HG03175 (cell line): ENCODE measurements around the gene YEATS4.
"Not testable (repeated sequence)": the region's sequence is repeated elsewhere in the genome, so short reads cannot be mapped to it uniquely, and the experiment has no call there.

Source experiments
- ATAC-seq: cut with Tn5 transposase; IDR thresholded peaks from one replicate; pipeline ENCODE4 v1.9.1; 2021; ENCODE audit warnings: mild to moderate bottlenecking, moderate library complexity; ENCODE audit not compliant: unreplicated experiment

The YEATS4 gene

DNA sequence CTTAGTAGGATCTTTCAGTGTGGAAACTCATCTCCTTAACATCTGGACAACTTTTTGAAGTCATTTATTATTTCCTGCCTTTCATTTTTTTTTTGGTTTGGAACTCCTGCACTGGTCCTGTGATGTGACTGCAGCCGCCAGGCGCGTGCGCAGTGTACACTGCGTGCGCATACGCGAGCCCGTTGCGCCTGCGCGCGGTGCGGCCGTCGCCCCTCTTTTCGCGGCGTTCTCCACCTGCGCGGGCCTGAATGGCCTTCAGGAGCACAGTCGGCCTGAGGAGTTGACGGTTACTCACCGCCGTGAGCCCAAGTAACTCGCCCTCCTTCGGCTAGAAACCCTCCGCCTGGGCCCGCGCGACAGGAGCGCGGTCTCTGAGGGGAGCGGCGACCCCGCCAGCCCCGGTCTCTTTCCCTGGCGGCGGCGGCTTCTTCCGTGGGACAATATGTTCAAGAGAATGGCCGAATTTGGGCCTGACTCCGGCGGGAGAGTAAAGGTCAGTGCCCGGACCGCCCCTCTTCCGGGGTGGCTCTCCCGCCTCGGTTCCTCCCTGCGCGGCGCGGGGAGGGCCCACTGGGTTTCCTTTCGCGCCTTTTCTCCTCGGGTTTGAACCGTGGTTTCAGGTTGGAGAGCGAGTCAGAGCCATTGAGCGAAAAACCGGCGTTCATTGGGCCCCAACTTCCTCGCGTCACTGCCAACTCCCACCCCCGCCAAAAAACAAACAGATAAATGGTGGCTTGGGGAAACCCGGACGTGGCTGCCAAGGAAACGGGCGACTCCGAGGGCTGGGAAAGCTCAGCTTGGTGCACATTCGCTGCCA lies at the start of gene YEATS4:
TSS of gene YEATS4 (plus strand) at position 213 of the 817 bp plus-strand sequence. CDS start at position 443, 230 bp downstream.
- peak; percentile 87 for ATAC-seq

DNA sequence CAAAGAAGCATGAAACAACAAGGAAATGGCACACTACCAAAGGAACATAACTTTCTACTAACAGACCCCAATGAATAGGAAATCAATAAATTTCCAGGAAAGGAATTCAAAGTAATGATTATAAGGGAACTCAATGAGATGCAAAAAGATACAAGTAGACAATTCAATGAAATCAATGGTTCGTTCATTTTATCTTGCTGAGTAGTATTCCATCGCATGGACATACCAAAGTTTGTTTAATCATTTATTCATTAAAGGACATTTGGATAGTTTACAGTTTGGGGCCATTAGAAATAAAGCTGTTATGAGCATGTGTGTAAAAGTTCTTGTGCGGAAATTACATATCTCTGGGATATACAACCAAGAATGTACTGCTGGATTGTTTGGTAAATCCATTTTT lies 46.3 kb upstream of the YEATS4 start:
- no peak for ATAC-seq

DNA sequence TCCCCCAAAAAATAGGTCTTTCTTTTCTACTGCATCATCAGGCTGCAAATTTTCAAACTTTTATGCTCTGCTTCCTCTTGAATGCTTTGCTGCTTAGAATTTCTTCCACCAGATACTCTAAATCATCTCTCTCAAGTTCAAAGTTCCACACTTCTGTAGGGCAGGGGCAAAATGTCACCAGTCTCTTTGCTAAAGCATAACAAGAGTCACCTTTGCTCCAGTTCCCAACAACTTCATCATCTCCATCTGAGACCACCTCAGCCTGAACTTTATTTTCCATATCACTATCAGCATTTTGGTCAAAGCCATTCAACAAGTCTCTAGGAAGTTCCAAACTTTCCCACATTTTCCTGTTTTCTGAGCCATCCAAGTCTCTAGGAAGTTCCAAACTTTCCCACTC lies 42.8 kb upstream of the YEATS4 start:
- ATAC-seq = not testable (repeated sequence)

DNA sequence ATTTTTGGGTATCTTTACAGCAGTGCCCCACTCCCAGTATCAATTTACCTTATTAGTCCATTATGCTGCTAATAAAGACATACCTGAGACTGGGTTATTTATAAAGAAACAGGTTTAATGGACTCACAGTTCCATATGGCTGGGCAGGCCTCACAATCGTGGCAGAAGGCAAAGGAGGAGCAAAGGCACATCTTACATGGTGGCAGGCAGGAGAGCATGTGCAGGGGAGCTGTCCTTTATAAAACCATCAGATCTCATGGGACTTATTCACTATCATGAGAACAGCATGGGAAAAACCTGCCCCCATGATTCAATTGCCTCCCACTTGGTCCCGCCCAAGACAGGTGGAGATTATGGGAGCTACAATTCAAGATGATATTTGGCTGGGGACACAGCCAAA lies 42.3 kb upstream of the YEATS4 start:
- ATAC-seq = not testable (repeated sequence)

DNA sequence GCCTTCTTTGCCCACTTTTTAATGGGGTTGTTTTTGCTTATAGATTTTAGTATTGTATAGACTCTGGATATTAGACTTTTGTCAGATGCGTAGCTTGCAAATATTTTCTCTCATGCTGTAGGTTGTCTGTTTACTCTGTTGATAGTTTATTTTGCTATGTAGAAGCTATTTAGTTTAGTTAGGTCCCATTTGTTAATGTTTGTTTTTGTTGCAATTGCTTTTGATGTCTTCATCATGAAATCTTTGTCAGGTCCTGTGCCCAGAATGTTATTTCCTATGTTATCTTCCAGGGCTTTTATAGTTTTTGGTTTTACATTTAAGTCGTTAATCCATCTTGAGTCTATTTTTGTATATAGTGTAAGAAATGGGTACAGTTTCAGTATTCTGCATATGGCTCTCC lies 41.3 kb upstream of the YEATS4 start:
- no peak for ATAC-seq

DNA sequence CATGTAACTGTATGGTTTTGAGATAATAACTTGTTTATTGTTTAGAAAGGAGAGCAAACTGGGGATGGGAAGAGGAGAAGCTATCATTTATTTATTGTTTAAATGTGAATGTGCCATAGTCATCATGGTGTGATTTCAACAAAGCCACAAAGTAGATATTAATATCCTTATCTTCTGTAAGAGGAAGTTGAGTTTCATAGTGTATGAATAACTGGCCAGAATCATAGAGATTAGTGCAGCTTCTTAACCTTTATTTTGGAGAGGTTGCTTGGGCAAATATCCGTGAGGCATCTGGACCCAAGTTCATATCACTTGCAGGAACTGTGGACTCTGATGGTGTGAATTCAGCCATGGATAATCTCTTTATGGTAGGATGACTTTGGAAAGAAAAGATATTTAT lies 38.2 kb upstream of the YEATS4 start:
- no peak for ATAC-seq

DNA sequence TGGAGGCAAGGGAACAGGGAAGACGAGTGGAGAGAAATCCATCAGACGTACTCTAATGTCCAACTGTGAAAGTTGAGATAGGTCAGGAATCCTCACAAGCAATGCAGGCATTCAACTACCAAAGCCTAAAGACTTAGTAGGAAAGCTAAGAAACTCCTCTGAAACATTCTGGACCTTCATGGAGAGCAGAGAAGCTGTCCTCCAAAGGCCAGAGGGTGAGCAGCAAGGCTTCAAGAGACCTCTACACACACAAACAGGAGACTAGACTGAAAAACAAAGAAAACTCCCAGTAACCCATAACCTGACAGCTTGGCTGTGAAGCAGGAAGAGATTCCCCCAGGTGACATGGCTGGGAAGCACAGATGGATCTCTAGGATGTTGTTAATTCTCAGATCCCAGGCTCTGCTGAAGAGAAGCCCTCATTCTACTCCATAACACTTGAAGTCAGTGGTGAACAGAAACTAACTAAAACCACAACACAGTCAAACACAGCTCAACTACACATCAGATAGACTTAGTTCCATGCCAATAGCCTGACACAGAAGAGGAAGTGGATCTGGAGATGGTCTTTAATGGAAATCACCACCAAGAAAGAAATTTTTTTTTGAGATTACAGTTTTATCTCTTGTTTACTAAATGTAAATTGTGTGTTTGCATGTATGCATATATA lies 34.6 kb upstream of the YEATS4 start:
- ATAC-seq = peak; percentile 76

DNA sequence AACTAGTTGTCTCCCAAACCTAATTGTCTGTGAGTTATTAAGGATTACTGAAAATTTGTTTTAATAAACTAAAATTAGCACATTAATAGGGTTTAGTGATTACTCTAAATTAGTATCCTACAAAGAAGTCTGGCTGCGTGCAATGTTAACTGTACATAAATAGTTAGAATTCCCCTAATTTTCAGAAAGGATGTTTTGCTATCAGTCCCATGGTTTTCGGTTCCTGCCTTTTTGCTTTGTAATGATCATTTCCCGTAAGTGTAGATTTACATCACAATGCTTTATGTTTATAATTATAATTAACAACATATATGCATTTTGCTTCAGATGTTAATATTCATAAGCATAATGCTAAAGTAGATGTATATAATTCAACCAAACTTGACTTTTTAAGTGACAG lies 31.1 kb upstream of the YEATS4 start:
- ATAC-seq = no peak

DNA sequence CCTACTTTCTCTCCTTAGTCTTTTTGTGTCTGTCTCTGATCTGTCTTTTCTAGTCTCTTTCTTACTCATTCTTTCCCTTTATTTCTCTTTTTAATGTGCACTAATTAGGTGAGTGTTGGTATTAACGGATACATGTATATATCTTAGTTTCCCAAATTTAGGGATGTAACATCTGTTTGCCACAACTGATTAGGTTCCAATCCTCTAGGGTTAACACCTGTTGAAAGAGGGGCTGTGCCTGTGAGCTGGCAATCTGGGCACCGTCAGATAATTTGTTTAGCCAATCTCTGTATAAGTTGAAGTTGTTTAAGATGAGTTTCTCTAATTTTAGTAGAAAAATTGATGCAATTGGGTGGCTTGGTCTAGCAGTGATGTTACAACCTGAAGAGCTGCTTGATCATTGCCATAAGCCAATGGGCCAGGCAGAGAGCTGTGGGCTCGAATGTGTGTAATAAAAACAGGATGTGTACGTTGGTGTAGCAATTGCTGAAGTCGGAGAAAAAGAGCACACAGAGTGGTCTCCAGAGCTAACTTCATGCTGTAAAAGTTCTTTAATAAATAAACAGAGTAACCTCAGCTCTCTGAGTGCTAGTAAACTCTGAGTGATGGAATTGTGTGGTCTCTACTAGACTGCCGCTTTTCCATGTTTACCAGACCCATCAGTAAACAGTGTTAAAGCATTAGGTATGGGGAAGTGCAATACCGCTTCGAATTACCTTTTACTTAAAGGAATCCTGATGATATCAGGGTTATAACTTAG lies 29.7 kb upstream of the YEATS4 start:
- no peak for ATAC-seq

DNA sequence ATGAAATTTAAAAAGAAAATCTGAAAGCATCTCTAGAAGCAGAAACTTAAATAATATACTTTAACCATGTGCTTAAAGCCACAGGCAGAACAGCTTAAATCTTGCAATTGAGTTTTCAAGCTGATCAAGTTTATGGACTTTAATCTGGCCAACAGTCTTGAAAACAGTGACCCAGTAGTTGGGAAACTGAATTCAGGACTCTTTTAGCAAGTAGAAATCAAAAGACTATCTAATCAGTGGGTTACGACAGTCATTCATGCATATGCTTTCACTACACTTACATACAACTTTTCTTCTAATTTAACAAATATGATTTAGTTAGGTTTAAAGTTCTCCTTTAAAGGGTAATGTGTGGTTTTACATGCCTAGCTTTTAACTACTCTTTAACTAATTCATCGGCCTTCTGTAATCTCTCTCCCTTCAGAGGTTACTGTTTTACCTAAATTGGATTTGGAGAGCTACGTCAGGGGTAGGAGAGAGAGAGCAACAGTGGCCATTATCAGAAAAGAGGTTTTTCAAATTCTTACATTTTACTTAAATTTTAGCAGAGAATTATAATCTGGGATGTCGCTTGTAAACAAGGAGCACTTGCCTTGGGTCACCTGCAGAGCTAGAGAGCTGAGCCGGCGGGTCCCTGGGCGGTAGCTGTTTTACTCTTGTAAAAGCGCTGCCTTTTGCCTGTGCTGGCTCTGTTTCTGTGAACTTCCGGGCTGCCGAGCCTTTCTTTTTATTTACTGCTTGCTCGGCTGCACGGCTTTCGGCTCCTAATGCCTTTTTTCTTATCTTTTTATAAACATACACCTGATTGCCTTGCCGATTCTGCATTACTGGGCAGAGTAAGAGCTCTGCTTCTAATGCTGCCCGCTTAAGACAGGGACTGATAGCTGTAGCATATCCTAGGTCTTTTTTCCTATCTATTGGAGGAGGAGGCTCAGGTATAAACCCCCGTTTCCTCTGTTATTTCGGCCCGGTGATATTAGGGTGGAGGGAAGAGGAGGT lies 28.8 kb upstream of the YEATS4 start:
- peak; percentile 58 for ATAC-seq

DNA sequence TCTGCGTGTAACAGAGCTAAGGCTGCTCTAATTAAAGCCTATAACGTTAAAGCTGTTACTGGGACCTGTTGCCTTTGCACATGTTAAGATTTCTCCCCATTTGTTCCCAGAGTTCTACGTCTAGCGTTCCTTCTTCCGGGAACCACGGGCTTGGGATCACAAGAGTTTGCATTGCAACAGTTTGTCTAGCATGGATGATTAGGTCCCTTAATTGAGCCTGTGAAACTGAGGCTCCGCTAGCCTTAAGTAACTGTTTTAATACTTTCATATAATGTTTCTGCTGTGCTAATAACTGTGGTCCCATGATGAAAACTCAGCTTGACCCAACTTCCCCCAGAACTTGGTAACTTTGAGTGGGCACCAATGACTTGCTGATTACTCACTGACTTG lies 28.0 kb upstream of the YEATS4 start:
- ATAC-seq = no peak

DNA sequence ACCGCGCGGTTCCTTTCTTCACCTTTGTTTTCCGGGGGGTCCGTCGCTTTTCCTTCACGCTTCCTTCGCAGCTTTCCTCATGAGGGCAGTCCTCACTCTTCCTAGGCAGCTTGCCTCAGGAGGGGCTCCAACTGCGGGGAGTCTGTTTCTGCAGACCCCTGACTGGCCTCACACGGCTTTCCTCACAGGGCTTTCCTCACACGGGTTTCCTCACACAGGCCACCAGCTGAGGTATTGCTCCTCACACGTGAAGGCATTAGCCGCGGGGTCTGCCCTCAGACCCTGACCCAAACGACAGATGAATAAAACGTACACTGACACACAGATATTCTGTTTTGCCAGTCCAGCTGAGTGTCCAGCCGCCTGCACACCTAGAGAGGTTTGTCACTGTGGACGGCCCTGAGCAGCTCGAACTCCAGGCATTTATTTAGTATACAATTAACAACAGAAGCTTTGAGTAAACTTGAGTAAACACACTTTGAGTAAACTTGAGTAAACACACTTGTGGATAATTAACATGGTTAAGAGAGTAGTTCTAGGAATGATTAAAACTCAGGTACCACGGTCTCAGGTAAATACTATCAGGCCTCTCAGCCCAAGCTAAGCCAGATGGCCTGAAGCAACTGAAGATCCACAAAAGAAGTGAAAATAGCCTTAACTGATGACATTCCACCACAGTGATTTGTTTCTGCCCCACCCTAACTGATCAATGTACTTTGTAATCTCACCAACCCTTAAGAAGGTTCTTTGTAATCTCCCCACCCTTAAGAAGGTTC lies 27.4 kb upstream of the YEATS4 start:
- no peak for ATAC-seq

DNA sequence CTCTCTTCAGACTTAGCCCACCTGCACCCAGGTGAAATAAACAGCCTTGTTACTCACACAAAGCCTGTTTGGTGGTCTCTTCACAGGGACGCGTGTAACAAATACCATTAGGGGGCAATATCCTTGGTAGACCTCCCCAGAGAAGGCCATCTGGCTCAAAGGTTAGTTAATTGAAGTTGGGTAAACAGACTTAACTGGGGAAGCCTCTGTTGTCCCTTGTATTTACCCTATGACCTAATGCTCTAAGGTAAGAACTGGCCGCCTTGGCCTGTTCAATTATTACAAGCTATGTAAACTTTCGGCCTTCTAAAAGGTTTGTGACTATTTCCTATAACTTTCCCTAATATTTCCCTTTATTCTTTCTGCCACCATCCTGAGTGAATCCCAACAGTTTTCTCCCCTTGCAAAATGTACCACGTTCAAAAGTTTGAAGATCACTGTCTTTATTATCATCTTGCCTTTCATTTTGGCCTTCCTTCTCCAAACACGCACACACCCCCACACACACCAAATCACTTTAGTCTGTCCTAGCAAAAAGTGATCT lies 26.7 kb upstream of the YEATS4 start:
- ATAC-seq = no peak

DNA sequence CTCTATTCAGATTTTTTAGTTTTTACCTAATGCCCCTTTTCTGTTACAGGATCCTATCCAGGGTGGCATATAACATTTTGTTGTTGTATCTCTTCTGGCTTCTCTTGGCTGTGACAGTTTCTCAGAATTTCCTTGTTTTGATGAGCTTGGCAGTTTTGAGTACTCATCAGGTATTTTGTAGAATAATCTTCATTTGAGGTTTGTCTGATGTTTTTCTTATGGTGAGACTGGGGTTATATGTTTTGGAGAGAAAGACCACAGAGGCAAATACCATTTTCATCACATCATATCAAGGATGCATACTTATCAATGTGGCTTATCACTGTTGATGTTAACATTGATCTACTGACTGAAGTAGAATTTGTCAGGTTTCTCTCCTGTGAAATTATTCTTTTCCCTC lies 25.4 kb upstream of the YEATS4 start:
- no peak for ATAC-seq

DNA sequence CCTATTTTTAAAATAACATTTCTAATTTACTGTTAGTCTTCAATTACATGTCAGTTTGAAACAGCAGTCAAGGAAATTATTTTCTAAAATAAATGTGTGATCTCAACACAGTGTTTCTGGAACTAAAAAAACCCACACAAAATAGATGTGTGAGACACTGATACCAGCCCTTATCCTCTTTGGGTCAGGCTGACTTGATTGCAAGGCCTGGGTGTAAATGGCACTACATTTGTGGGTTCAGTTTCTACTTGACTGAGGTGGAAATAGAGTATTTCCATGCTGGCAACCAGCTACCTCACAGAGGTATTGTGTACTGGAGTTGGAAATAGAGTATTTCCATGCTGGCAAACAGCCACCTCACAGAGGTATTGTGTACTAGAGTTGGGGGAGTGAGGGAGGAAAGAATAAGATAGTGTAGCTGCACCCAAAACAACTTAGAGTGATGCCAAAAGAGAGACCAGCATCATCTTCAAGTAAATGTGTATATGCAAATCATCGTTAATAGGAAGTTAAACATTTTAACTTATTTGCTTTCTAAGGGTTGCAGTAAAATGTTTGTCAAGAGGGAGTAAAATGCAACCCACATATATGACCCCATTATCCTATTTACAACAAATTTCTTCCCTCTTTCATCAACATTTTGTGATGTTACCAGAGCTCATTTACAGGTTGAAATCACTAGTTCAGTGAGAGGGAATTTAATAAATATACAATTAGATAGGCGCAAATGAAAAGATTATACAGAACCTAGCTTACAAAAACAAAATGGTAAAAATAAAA lies 22.0 kb upstream of the YEATS4 start:
- ATAC-seq = no peak

DNA sequence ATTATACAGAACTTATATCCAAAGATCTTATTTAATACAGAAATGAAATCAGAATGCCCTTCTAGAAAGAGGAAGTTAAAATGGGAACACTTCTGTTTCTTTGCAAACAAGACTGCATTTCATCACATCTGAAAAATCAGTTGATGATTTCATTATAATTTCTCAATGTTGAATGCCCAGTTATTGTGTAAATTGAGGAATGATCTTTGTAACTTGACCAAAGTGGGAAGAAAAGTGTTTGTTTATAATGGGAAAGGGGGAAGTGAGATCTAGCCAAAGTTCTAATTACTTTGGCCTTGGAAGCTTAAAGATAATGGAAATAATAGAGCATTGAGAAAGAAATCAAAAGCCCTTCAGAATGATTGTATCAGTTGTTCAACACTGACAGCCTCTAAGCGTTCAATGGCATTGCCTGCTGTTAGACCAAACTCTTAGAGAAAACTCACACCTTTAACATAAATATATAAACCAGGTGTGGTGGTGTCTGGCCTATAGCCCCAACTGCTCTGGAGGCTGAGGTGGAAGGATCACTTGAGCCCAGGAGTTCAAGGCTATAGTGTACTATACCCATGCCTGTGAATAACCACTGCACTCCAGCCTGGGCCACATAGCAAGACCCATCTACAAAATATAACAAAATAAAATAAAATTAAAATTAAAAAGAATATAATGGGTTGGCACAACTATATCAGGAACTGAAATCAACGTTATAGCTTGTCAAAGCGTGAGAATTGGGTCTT lies 21.3 kb upstream of the YEATS4 start:
- ATAC-seq = no peak

DNA sequence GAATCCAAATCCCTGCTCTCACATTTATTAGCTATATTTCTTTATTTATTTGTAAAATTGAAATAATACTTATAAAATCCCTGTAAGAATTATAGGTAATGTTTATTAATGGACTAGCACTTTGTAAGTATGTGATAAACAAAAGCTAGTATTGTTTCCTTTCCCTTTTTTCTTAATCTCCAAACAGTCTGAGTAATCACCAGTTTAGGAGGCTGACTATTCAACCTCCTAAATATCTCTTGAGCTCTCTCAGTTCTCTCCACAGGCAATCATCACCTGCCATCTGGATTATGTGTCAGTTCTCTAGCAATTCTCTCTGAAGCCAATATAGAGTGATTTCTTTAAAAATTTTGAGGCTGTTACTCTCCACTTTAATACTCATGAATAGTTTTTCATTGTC lies 20.6 kb upstream of the YEATS4 start:
- no peak for ATAC-seq

DNA sequence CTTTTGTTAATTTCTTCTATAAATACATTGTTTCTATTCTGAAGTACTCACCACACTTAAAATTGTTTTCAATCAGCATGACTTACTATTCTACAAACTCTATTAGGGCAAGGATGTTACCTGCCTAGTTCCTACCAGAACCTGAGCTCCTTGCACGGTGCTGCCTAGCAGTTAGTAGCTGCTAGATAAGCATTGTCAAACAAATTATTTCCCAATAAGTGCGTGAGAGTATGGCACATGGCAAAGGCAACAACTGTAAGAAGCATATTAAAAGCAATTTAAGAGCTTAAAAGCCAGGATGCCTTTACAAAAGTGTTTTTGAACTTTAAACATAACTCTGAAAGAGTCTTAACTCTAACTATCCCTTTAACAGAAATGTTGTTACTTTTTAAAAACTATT lies 19.5 kb upstream of the YEATS4 start:
- ATAC-seq = no peak
